SK-N-SH (cell line): Measurements from ENCODE around the gene RNMT.

Experiments used
- NFIC ChIP-seq: IDR thresholded peaks from 2 replicates; pipeline ENCODE4 v1.4.0; 2012; ENCODE audit warnings: borderline replicate concordance
- POLR2AphosphoS5 ChIP-seq: IDR thresholded peaks from 2 replicates; pipeline ENCODE4 v1.6.1; 2012; ENCODE audit warnings: low read depth, low read length
- TF ChIP-seq, protein P1 (sequence below): fragments of 200-600 bp; sonication (generic); IDR thresholded peaks from 2 replicates; pipeline ENCODE4 v1.6.1; 2017; ENCODE audit warnings: antibody characterized with exemption, mild to moderate bottlenecking, moderate library complexity
- TF ChIP-seq, protein P2 (sequence below): IDR thresholded peaks from 2 replicates; pipeline ENCODE4 v1.4.0; 2012; ENCODE audit warnings: low read depth
- TF ChIP-seq, protein P3 (sequence below): IDR thresholded peaks from 2 replicates; pipeline ENCODE4 v1.4.0; 2012; ENCODE audit warnings: low read depth, borderline replicate concordance

DNA sequence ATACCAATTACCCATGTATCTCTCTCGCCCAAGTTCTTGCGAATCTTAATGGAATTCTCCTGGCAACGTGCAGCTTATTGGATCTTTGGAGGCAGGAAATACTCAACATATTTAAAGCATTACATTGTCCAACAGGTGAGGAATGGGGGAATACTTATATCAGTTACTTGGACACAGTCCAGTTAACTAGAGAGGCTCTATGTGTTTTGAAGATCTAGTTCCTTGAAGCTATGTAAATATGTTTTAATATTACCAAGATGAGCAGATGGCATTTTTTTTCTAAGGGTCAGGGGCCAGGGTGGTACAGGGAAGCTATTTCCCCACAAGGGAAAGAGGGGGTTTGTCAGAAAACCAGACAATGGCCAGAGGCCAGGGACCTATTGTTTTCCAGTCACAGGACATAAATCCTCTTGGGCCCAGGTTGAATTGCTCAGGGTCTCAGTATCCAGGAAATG lies 70.7 kb downstream of the RNMT start:
- TF ChIP-seq, protein P1, sequence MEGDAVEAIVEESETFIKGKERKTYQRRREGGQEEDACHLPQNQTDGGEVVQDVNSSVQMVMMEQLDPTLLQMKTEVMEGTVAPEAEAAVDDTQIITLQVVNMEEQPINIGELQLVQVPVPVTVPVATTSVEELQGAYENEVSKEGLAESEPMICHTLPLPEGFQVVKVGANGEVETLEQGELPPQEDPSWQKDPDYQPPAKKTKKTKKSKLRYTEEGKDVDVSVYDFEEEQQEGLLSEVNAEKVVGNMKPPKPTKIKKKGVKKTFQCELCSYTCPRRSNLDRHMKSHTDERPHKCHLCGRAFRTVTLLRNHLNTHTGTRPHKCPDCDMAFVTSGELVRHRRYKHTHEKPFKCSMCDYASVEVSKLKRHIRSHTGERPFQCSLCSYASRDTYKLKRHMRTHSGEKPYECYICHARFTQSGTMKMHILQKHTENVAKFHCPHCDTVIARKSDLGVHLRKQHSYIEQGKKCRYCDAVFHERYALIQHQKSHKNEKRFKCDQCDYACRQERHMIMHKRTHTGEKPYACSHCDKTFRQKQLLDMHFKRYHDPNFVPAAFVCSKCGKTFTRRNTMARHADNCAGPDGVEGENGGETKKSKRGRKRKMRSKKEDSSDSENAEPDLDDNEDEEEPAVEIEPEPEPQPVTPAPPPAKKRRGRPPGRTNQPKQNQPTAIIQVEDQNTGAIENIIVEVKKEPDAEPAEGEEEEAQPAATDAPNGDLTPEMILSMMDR: no peak
- TF ChIP-seq, protein P2, sequence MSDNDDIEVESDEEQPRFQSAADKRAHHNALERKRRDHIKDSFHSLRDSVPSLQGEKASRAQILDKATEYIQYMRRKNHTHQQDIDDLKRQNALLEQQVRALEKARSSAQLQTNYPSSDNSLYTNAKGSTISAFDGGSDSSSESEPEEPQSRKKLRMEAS: no peak
- TF ChIP-seq, protein P3, sequence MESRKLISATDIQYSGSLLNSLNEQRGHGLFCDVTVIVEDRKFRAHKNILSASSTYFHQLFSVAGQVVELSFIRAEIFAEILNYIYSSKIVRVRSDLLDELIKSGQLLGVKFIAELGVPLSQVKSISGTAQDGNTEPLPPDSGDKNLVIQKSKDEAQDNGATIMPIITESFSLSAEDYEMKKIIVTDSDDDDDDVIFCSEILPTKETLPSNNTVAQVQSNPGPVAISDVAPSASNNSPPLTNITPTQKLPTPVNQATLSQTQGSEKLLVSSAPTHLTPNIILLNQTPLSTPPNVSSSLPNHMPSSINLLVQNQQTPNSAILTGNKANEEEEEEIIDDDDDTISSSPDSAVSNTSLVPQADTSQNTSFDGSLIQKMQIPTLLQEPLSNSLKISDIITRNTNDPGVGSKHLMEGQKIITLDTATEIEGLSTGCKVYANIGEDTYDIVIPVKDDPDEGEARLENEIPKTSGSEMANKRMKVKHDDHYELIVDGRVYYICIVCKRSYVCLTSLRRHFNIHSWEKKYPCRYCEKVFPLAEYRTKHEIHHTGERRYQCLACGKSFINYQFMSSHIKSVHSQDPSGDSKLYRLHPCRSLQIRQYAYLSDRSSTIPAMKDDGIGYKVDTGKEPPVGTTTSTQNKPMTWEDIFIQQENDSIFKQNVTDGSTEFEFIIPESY: no peak
- TF ChIP-seq POLR2AphosphoS5 (no peak), NFIC (no peak)
